Chondrocyte (in vitro differentiated cells): ENCODE results near the gene ITGA3. TPM values are rescaled to one million over a fixed set of nuclear protein-coding genes. Genes with fewer than 3 reads are reported as not detected.

Source experiments
- DNase-seq: peaks from one replicate; pipeline ENCODE4 v3.0.0; 2021; ENCODE audit warnings: mixed read lengths, low spot score
- H3K27ac Mint-ChIP-seq: one replicate; pipeline ENCODE4 v1.8.0; 2021; ENCODE audit warnings: mild to moderate bottlenecking, moderate library complexity, mixed read lengths; ENCODE audit not compliant: unreplicated experiment
- H3K27me3 Mint-ChIP-seq: 2 replicates; pipeline ENCODE4 v1.8.0; 2021; ENCODE audit warnings: low read depth, mixed read lengths
- H3K36me3 Mint-ChIP-seq: 2 replicates; pipeline ENCODE4 v1.8.0; 2021; ENCODE audit warnings: low read depth, mixed read lengths
- H3K4me1 Mint-ChIP-seq: 2 replicates; pipeline ENCODE4 v1.8.0; 2021; ENCODE audit warnings: low read depth, mild to moderate bottlenecking, mixed read lengths
- H3K4me3 Mint-ChIP-seq: one replicate; pipeline ENCODE4 v1.8.0; 2021; ENCODE audit warnings: mild to moderate bottlenecking, moderate library complexity, mixed read lengths; ENCODE audit not compliant: unreplicated experiment
- H3K9me3 Mint-ChIP-seq: 2 replicates; pipeline ENCODE4 v1.8.0; 2021; ENCODE audit warnings: low read depth, mixed read lengths
- total RNA-seq: library from RNA; stranded (reverse); gene quantifications from 3 replicates; pipeline ENCODE4 v1.2.1, GENCODE V29; 2021
- TF ChIP-seq, protein P1 (sequence below): fragments of 200-600 bp; sonication (generic); IDR thresholded peaks from 2 replicates; pipeline ENCODE4 v1.5.0; 2021; ENCODE audit warnings: antibody characterized with exemption, mild to moderate bottlenecking, moderate library complexity

The ITGA3 gene
- total RNA-seq, 1 donor from 2014 or later, result 216 TPM

GRCh38 chr17:50087912-50088405 lies 32.0 kb downstream of the ITGA3 start:
- Mint-ChIP-seq H3K27me3 (no peaks in the 10 kb centered on the region), H3K36me3 (peaks cover 28% of the 10 kb centered on the region)
- DNase-seq, result no peak

DNA sequence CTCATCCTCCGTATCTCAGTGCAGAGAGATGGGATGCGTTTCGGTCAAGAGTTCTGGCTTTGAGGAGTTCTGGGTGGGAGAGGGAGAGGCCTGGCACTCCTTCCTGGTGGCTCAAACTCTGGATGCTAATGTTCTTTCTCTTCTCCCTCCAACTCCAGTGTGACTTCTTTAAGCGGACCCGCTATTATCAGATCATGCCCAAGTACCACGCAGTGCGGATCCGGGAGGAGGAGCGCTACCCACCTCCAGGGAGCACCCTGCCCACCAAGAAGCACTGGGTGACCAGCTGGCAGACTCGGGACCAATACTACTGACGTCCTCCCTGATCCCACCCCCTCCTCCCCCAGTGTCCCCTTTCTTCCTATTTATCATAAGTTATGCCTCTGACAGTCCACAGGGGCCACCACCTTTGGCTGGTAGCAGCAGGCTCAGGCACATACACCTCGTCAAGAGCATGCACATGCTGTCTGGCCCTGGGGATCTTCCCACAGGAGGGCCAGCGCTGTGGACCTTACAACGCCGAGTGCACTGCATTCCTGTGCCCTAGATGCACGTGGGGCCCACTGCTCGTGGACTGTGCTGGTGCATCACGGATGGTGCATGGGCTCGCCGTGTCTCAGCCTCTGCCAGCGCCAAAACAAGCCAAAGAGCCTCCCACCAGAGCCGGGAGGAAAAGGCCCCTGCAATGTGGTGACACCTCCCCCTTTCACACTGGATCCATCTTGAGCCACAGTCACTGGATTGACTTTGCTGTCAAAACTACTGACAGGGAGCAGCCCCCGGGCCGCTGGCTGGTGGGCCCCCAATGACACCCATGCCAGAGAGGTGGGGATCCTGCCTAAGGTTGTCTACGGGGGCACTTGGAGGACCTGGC lies 33.3 kb downstream of the ITGA3 start:
- Mint-ChIP-seq H3K27me3 (no peaks in the 10 kb centered on the region), H3K9me3 (no peaks in the 10 kb centered on the region), H3K4me1 (peaks cover 6% of the 10 kb centered on the region), H3K27ac (no peak overlapping the region), H3K36me3 (peaks cover 26% of the 10 kb centered on the region), H3K4me3 (no peak overlapping the region)
- TF ChIP-seq, protein P1, sequence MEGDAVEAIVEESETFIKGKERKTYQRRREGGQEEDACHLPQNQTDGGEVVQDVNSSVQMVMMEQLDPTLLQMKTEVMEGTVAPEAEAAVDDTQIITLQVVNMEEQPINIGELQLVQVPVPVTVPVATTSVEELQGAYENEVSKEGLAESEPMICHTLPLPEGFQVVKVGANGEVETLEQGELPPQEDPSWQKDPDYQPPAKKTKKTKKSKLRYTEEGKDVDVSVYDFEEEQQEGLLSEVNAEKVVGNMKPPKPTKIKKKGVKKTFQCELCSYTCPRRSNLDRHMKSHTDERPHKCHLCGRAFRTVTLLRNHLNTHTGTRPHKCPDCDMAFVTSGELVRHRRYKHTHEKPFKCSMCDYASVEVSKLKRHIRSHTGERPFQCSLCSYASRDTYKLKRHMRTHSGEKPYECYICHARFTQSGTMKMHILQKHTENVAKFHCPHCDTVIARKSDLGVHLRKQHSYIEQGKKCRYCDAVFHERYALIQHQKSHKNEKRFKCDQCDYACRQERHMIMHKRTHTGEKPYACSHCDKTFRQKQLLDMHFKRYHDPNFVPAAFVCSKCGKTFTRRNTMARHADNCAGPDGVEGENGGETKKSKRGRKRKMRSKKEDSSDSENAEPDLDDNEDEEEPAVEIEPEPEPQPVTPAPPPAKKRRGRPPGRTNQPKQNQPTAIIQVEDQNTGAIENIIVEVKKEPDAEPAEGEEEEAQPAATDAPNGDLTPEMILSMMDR, result no peak
- no peak for DNase-seq

More at GRCh38 chr17:50087912-50088405, 32.0 kb downstream of the ITGA3 start:
- H3K27ac Mint-ChIP-seq, result no peak overlapping the region
- no peaks in the 10 kb centered on the region for H3K4me1 Mint-ChIP-seq
- TF ChIP-seq, protein P1, result no peak
- no peaks in the 10 kb centered on the region for H3K9me3 Mint-ChIP-seq
- H3K4me3 Mint-ChIP-seq, result no peak overlapping the region

- TF ChIP-seq, protein P1, result no peak
- Mint-ChIP-seq H3K27me3 (no peaks in the 10 kb centered on the region), H3K36me3 (peaks cover 24% of the 10 kb centered on the region), H3K27ac (peak overlapping the region; percentile 22), H3K9me3 (no peaks in the 10 kb centered on the region), H3K4me3 (no peak overlapping the region), H3K4me1 (peaks cover 14% of the 10 kb centered on the region)
- DNase-seq, result peak; percentile 68
Measured at GRCh38 chr17:50090071-50090470, 34.2 kb downstream of the ITGA3 start.

DNA sequence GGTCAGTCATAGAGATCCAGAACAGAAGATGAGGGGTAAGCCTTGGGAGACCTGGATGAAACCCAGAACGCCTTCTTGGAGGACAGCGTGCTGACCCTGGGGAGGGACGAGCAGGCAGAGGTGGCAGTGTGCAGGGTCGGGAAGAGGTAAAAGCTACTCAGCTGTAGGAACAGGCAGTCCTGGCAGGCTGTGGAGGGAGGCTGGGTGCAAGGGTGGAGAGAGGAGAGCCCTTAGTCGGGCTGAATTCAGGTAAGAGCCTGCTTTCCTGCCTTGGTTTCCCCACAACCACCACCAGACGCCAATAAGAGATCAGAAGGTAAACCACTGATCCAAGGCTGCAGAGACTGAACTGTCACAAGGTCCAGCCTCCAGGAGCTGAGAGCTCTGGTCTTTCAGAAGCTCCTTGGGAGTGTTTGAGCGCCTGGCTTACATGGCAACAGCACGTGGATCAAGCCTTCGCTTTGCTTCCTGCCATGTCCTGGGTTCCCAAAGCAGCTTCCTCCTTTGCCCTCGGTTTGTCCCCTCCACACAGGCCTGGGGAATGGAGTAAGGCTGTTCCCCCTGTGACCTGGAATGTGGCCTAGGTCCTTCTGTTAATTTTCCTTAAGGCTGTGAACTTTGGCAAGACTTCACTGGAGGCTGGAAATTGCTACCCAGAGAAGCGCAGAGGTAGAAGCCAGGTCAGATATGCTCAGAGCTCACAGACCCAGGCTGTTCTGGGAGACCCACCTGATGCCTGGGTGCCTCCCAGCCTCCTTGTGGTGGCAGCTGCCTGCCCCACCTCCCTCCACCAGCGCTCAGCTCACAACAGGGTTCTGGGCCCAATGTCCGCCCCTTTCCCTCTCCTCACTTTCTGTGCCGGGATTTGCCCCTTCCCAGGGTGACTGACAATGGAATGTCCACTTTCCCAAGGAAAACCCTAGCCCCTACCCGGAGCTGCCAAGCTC lies 35.3 kb downstream of the ITGA3 start:
- Mint-ChIP-seq H3K4me3 (no peak overlapping the region), H3K27me3 (no peaks in the 10 kb centered on the region), H3K27ac (peak overlapping the region; percentile 59), H3K4me1 (peaks cover 26% of the 10 kb centered on the region), H3K9me3 (no peaks in the 10 kb centered on the region), H3K36me3 (peaks cover 24% of the 10 kb centered on the region)
- TF ChIP-seq, protein P1, result no peak
- peak; percentile 53 for DNase-seq

DNA sequence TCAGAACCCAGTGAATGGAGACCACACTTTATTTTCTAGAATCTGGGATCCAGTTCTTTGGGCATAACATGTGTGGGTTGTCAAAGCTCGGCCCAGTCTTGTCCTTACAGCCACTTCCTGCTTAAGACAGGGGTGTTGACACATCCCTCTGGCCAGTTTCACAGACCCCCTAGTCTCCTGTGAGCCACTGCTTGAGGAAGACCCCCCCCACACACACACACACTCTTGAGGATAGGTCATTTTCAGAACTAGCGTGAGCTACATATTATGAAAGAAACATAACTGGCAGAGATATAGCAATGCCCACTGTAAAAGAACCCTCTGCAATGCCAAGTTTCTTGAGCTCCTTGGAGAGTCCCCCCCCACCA lies 36.0 kb downstream of the ITGA3 start:
- Mint-ChIP-seq H3K27ac (peak overlapping the region; percentile 59), H3K27me3 (no peaks in the 10 kb centered on the region), H3K4me1 (peaks cover 29% of the 10 kb centered on the region), H3K4me3 (no peak overlapping the region), H3K36me3 (peaks cover 22% of the 10 kb centered on the region), H3K9me3 (no peaks in the 10 kb centered on the region)
- TF ChIP-seq, protein P1, result no peak
- DNase-seq, result no peak
